H9 (cell line): ENCODE results near the gene RALA. TPM values are rescaled to one million over a fixed set of nuclear protein-coding genes. Genes with fewer than 3 reads are reported as not detected.

Source experiments
- DNase-seq: peaks from one replicate; pipeline ENCODE4 v3.0.0-alpha.2; 2017
- H2AFZ ChIP-seq: one replicate; pipeline ENCODE4 v1.6.1; 2013; ENCODE audit warnings: mild to moderate bottlenecking, low read length, control low read depth, moderate library complexity
- H2AK5ac ChIP-seq: 2 replicates; pipeline ENCODE4 v1.6.1; 2013; ENCODE audit warnings: low read length, control low read depth, mixed read lengths; ENCODE audit not compliant: insufficient read length
- H2BK120ac ChIP-seq: one replicate; pipeline ENCODE4 v1.6.1; 2013; ENCODE audit warnings: low read depth, mild to moderate bottlenecking, low read length, control low read depth, inconsistent platforms; ENCODE audit not compliant: poor library complexity, severe bottlenecking
- H2BK12ac ChIP-seq: 2 replicates; pipeline ENCODE4 v1.6.1; 2013; ENCODE audit warnings: low read length, control low read depth, mixed read lengths, low read depth; ENCODE audit not compliant: insufficient read length
- H2BK15ac ChIP-seq: 2 replicates; pipeline ENCODE4 v1.6.1; 2013; ENCODE audit warnings: low read depth, low read length, control low read depth
- H2BK20ac ChIP-seq: one replicate; pipeline ENCODE4 v1.6.1; 2013; ENCODE audit warnings: low read depth, mild to moderate bottlenecking, low read length, control low read depth, inconsistent platforms; ENCODE audit not compliant: poor library complexity, severe bottlenecking
- H2BK5ac ChIP-seq: 2 replicates; pipeline ENCODE4 v1.6.1; 2013; ENCODE audit warnings: low read length, control low read depth, mixed read lengths; ENCODE audit not compliant: insufficient read length
- H3K14ac ChIP-seq: 2 replicates; pipeline ENCODE4 v1.6.1; 2013; ENCODE audit warnings: low read length, control low read depth; ENCODE audit not compliant: insufficient read depth
- H3K18ac ChIP-seq: 2 replicates; pipeline ENCODE4 v1.6.1; 2013; ENCODE audit warnings: low read depth, mild to moderate bottlenecking, mixed read lengths, low read length, control low read depth; ENCODE audit not compliant: insufficient read length
- H3K23ac ChIP-seq: 2 replicates; pipeline ENCODE4 v1.6.1; 2013; ENCODE audit warnings: low read length, control low read depth, mixed read lengths, low read depth; ENCODE audit not compliant: insufficient read length
- H3K23me2 ChIP-seq: 2 replicates; pipeline ENCODE4 v1.6.1; 2013; ENCODE audit warnings: low read depth, mild to moderate bottlenecking, mixed read lengths, low read length, control low read depth; ENCODE audit not compliant: insufficient read length, poor library complexity, severe bottlenecking
- H3K27ac ChIP-seq: 2 replicates; pipeline ENCODE4 v1.5.1; 2013; ENCODE audit warnings: low read length, control low read depth, mixed read lengths, low read depth; ENCODE audit not compliant: insufficient read length
- H3K27me3 ChIP-seq: 2 replicates; pipeline ENCODE4 v1.6.1; 2013; ENCODE audit warnings: low read length, control low read depth, inconsistent platforms; ENCODE audit not compliant: insufficient read depth
- H3K4ac ChIP-seq: 2 replicates; pipeline ENCODE4 v1.6.1; 2013; ENCODE audit warnings: low read depth, mild to moderate bottlenecking, control low read depth, inconsistent platforms, low read length, moderate library complexity
- H3K4me1 ChIP-seq: 2 replicates; pipeline ENCODE4 v1.6.1; 2013; ENCODE audit warnings: low read length, control low read depth, inconsistent platforms; ENCODE audit not compliant: insufficient read depth
- H3K4me2 ChIP-seq: 2 replicates; pipeline ENCODE4 v1.6.1; 2013; ENCODE audit warnings: low read length, control low read depth, mixed read lengths; ENCODE audit not compliant: insufficient read length, insufficient read depth
- H3K56ac ChIP-seq: 2 replicates; pipeline ENCODE4 v1.6.1; 2013; ENCODE audit warnings: low read depth, mild to moderate bottlenecking, mixed read lengths, low read length, control low read depth; ENCODE audit not compliant: insufficient read length
- H3K79me1 ChIP-seq: 2 replicates; pipeline ENCODE4 v1.6.1; 2013; ENCODE audit warnings: low read depth, mild to moderate bottlenecking, moderate library complexity, low read length, control low read depth, inconsistent platforms; ENCODE audit not compliant: insufficient read depth, poor library complexity, severe bottlenecking
- H3K79me2 ChIP-seq: 2 replicates; pipeline ENCODE4 v1.6.1; 2013; ENCODE audit warnings: low read length, control low read depth, inconsistent platforms; ENCODE audit not compliant: insufficient read depth
- H3K9ac ChIP-seq: 2 replicates; pipeline ENCODE4 v1.6.1; 2013; ENCODE audit warnings: low read length, control low read depth, mixed read lengths; ENCODE audit not compliant: insufficient read length; ENCODE audit errors: extremely low read depth
- H3K9me3 ChIP-seq: one replicate; pipeline ENCODE4 v1.6.1; 2013; ENCODE audit warnings: low read depth, low read length, inconsistent platforms; ENCODE audit not compliant: control insufficient read depth
- H3T11ph ChIP-seq: one replicate; pipeline ENCODE4 v1.6.1; 2013; ENCODE audit warnings: mild to moderate bottlenecking, low read length, control low read depth, inconsistent platforms
- H4K20me1 ChIP-seq: one replicate; pipeline ENCODE4 v1.6.1; 2013; ENCODE audit not compliant: control insufficient read depth, insufficient read length, insufficient read depth
- H4K5ac ChIP-seq: 2 replicates; pipeline ENCODE4 v1.6.1; 2013; ENCODE audit warnings: low read depth, mild to moderate bottlenecking, mixed read lengths, low read length, control low read depth; ENCODE audit not compliant: insufficient read length
- H4K8ac ChIP-seq: replicated peaks from 2 replicates; pipeline ENCODE4 v1.6.1; 2013; ENCODE audit warnings: low read length, control low read depth, mixed read lengths, low read depth; ENCODE audit not compliant: insufficient read length
- H4K91ac ChIP-seq: 2 replicates; pipeline ENCODE4 v1.6.1; 2013; ENCODE audit warnings: low read depth, mild to moderate bottlenecking, moderate library complexity, mixed read lengths, low read length, control low read depth; ENCODE audit not compliant: insufficient read length
- H3K27ac Mint-ChIP-seq, 3 experiments: 2 replicates in 2 of 3; 3 replicates in 1 of 3; pipeline ENCODE4 v1.8.0; 2020 to 2021; ENCODE audit warnings: mixed read lengths in 3 of 3, mild to moderate bottlenecking in 1 of 3, moderate library complexity in 1 of 3
- H3K27me3 Mint-ChIP-seq: 2 replicates; pipeline ENCODE4 v1.8.0; 2021; ENCODE audit warnings: low read depth, mild to moderate bottlenecking, moderate library complexity, mixed read lengths
- H3K36me3 Mint-ChIP-seq, 3 experiments: 2 replicates in 2 of 3; 3 replicates in 1 of 3; pipeline ENCODE4 v1.8.0; 2020 to 2021; ENCODE audit warnings: low read depth in 3 of 3, mixed read lengths in 3 of 3; ENCODE audit not compliant: insufficient read depth in 1 of 3
- H3K4me1 Mint-ChIP-seq, 2 experiments: 2 replicates each; pipeline ENCODE4 v1.8.0; 2020; ENCODE audit warnings: mixed read lengths in 2 of 2
- H3K4me3 Mint-ChIP-seq, 2 experiments: 2 replicates in 1 of 2; 3 replicates in 1 of 2; pipeline ENCODE4 v1.8.0; 2020 to 2021; ENCODE audit warnings: mild to moderate bottlenecking in 2 of 2, mixed read lengths in 2 of 2, moderate library complexity in 1 of 2
- H3K9me3 Mint-ChIP-seq, 2 experiments: 2 replicates in 1 of 2; 3 replicates in 1 of 2; pipeline ENCODE4 v1.8.0; 2020; ENCODE audit warnings: mild to moderate bottlenecking in 2 of 2, mixed read lengths in 2 of 2, moderate library complexity in 1 of 2
- WGBS: extraction: QIAGEN DNeasy Blood & Tissue Kit; methylation state at CpG from one replicate; pipeline ENCODE4 v1.1.7; 2013; ENCODE audit warnings: missing lambda C conversion rate, low lambda C conversion rate, mixed read lengths; ENCODE audit not compliant: insufficient read length; ENCODE audit errors: extremely low coverage; 5-methylcytosine and 5-hydroxymethylcytosine counted together
- total RNA-seq: library from RNA; stranded (reverse); gene quantifications from 2 replicates; pipeline ENCODE4 v1.2.1, GENCODE V29; 2021
- TF ChIP-seq, protein P1 (sequence below): fragments of 200-600 bp; sonication (generic); conservative IDR thresholded peaks from 3 replicates; pipeline ENCODE4 v1.8.0; 2021; ENCODE audit warnings: antibody characterized with exemption, mild to moderate bottlenecking

Gene RALA
- total RNA-seq, 1 experiment from 2014 or later, result 57.5 TPM

DNA sequence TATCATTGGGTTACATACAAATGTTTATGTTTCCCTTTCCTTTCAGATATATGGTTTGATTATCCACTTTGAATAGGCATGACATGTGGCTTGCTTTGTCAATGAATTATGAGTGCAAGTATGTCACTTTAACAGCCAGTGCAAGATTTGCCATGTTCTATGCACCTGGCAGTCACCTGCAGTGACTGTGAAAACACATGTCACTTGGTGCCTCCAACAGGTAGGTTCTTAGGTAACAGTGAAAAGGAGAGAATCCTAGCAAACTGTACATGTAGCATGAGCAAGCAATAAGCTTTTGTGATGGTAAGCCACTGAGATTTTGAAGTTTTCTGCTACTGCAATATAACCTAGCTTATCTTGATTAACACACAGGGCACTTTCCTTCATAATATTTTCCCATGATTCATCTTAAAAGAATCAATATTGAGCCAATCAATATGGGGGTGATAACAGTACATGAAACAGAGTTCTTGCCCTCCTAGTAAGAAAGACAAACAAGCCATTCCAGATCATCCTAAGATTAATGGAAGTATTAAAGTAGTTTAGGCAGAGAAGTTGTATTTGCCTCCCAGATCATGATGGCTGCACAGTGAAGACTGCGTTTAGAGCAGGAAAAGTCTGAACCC lies 7.9 kb upstream of the RALA start:
- Mint-ChIP-seq H3K4me1 (no peaks in the 10 kb centered on the region), H3K27ac (no peak overlapping the region), H3K27me3 (peaks cover 4% of the 10 kb centered on the region), H3K9me3 (no peaks in the 10 kb centered on the region), H3K4me3 (no peak overlapping the region), H3K36me3 (no peaks in the 10 kb centered on the region)
- no peak overlapping the region for H4K8ac ChIP-seq
- no peaks in the 10 kb centered on the region for H4K20me1 ChIP-seq
- no peak overlapping the region for H3K4ac ChIP-seq
- H4K91ac ChIP-seq, result no peak overlapping the region
- no peak overlapping the region for H2BK12ac ChIP-seq
- no peaks in the 10 kb centered on the region for H3K4me1 ChIP-seq
- no peaks in the 10 kb centered on the region for H3K9me3 ChIP-seq
- H3K27ac ChIP-seq, result no peak overlapping the region
- no peak overlapping the region for H2BK5ac ChIP-seq
- H2BK15ac ChIP-seq, result no peak overlapping the region
- H3K9ac ChIP-seq, result no peak overlapping the region
- no peak overlapping the region for H4K5ac ChIP-seq
- no peak overlapping the region for H3K23ac ChIP-seq
- H2AFZ ChIP-seq, result no peak overlapping the region
- H3K14ac ChIP-seq, result no peak overlapping the region
- no peak overlapping the region for H3T11ph ChIP-seq
- no peak overlapping the region for H2BK20ac ChIP-seq
- DNase-seq, result no peak
- TF ChIP-seq, protein P1, sequence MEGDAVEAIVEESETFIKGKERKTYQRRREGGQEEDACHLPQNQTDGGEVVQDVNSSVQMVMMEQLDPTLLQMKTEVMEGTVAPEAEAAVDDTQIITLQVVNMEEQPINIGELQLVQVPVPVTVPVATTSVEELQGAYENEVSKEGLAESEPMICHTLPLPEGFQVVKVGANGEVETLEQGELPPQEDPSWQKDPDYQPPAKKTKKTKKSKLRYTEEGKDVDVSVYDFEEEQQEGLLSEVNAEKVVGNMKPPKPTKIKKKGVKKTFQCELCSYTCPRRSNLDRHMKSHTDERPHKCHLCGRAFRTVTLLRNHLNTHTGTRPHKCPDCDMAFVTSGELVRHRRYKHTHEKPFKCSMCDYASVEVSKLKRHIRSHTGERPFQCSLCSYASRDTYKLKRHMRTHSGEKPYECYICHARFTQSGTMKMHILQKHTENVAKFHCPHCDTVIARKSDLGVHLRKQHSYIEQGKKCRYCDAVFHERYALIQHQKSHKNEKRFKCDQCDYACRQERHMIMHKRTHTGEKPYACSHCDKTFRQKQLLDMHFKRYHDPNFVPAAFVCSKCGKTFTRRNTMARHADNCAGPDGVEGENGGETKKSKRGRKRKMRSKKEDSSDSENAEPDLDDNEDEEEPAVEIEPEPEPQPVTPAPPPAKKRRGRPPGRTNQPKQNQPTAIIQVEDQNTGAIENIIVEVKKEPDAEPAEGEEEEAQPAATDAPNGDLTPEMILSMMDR, result no peak
- no peaks in the 10 kb centered on the region for H3K23me2 ChIP-seq
- no peaks in the 10 kb centered on the region for H3K79me1 ChIP-seq
- H3K18ac ChIP-seq, result no peak overlapping the region
- H2AK5ac ChIP-seq, result no peak overlapping the region
- WGBS, result no CpG with 5 or more reads among the region's 1 CpG
- H3K4me2 ChIP-seq, result no peak overlapping the region
- no peaks in the 10 kb centered on the region for H3K27me3 ChIP-seq
- no peak overlapping the region for H2BK120ac ChIP-seq
- H3K79me2 ChIP-seq, result no peaks in the 10 kb centered on the region
- no peak overlapping the region for H3K56ac ChIP-seq
